Frontal cortex (tissue), 4 donors: ENCODE data around the gene CCDC190. TPM values are rescaled to one million over a fixed set of nuclear protein-coding genes. Genes with fewer than 3 reads are reported as not detected.

Source experiments
- DNase-seq, 2 donors: peaks; one replicate each; pipeline ENCODE4 v3.0.0; 2012; ENCODE audit warnings: low spot score in 2 of 2
- FAIRE-seq: peaks from 2 replicates; lab custom pipeline; 2012; peaks lifted over from hg19 to GRCh38; lab: Jason Lieb, UNC
- total RNA-seq: library from RNA; depleted of rRNA; stranded (reverse); fragments of >200 nt; gene quantifications from one replicate; pipeline ENCODE4 v1.2.3, GENCODE V29; 2014
- donor health status: control.
- donor health status: control.
- donor health status: control.

The CCDC190 gene
- total RNA-seq = not detected

- FAIRE-seq (no peak), DNase-seq (no peak)
These were observed at the start of gene CCDC190 for GRCh38 chr1:162861101-162861500. TSS of gene CCDC190 (minus strand) at chr1:162861175. CDS start at chr1:162859646, 1,529 bp downstream.

- DNase-seq (no peak), FAIRE-seq (no peak)
These were observed 49.2 kb upstream of the CCDC190 start for GRCh38 chr1:162910161-162910560.

GRCh38 chr1:162908780-162909179 is 47.8 kb upstream of the CCDC190 start:
- no peak for DNase-seq

GRCh38 chr1:162908236-162908635 is 47.3 kb upstream of the CCDC190 start:
- DNase-seq (no peak), FAIRE-seq (no peak)

More at GRCh38 chr1:162908780-162909179, 47.8 kb upstream of the CCDC190 start:
- no peak for FAIRE-seq

- no peak for FAIRE-seq
- DNase-seq = no peak
These were observed 45.5 kb upstream of the CCDC190 start for GRCh38 chr1:162906485-162906884.

GRCh38 chr1:162905174-162906158 is 44.5 kb upstream of the CCDC190 start:
- FAIRE-seq (no peak), DNase-seq (no peak)

- FAIRE-seq = no peak
- no peak for DNase-seq
These were observed 43.6 kb upstream of the CCDC190 start for GRCh38 chr1:162904579-162904978.

GRCh38 chr1:162904023-162904422 is 43.0 kb upstream of the CCDC190 start:
- DNase-seq (no peak), FAIRE-seq (no peak)

- FAIRE-seq (no peak), DNase-seq (no peak)
These were observed 42.3 kb upstream of the CCDC190 start for GRCh38 chr1:162903246-162903645.

- FAIRE-seq (no peak), DNase-seq (no peak)
These were observed 41.4 kb upstream of the CCDC190 start for GRCh38 chr1:162902416-162902815.

GRCh38 chr1:162901243-162901642 is 40.3 kb upstream of the CCDC190 start:
- no peak for DNase-seq
- FAIRE-seq = no peak

GRCh38 chr1:162899422-162900146 is 38.6 kb upstream of the CCDC190 start:
- FAIRE-seq (no peak), DNase-seq (no peak)

GRCh38 chr1:162893612-162893908 is 32.6 kb upstream of the CCDC190 start:
- FAIRE-seq (no peak), DNase-seq (no peak)

- DNase-seq (no peak), FAIRE-seq (no peak)
These were observed 32.1 kb upstream of the CCDC190 start for GRCh38 chr1:162892906-162893611.

- FAIRE-seq = no peak
These were observed 29.0 kb upstream of the CCDC190 start for GRCh38 chr1:162889989-162890388.

GRCh38 chr1:162886705-162887104 is 25.7 kb upstream of the CCDC190 start:
- no peak for DNase-seq
- no peak for FAIRE-seq

More at GRCh38 chr1:162889989-162890388, 29.0 kb upstream of the CCDC190 start:
- DNase-seq = no peak

- FAIRE-seq = no peak
- DNase-seq = no peak
These were observed 24.3 kb upstream of the CCDC190 start for GRCh38 chr1:162885265-162885664.

GRCh38 chr1:162884831-162885230 is 23.9 kb upstream of the CCDC190 start:
- DNase-seq (no peak), FAIRE-seq (no peak)

- FAIRE-seq (no peak), DNase-seq (peak in 1 of 2 donors; percentile 6)
These were observed 21.3 kb upstream of the CCDC190 start for GRCh38 chr1:162882248-162882674.

GRCh38 chr1:162881590-162881989 is 20.6 kb upstream of the CCDC190 start:
- DNase-seq = no peak
- no peak for FAIRE-seq
